SIG-M5 (cell line): ENCODE results near the gene WAC.
"Not testable (repeated sequence)": the region's sequence is repeated elsewhere in the genome, so short reads cannot be mapped to it uniquely, and the experiment has no call there.

Source experiments
- DNase-seq: peaks from one replicate; lab custom pipeline; 2025; lab: John Stamatoyannopoulos, UW

Gene WAC

GRCh38 chr10:28609636-28610035 is 76.7 kb downstream of the WAC start:
- DNase-seq: not testable (repeated sequence)

GRCh38 chr10:28612877-28613276 is 80.0 kb downstream of the WAC start:
- DNase-seq: no peak

GRCh38 chr10:28616514-28616913 is 83.6 kb downstream of the WAC start:
- DNase-seq: no peak

GRCh38 chr10:28619455-28619854 is 86.5 kb downstream of the WAC start:
- no peak for DNase-seq

GRCh38 chr10:28620251-28620650 is 87.3 kb downstream of the WAC start:
- no peak for DNase-seq

GRCh38 chr10:28623483-28623882 is 90.6 kb downstream of the WAC start:
- no peak for DNase-seq

GRCh38 chr10:28624351-28624750 is 91.4 kb downstream of the WAC start:
- DNase-seq: no peak

- no peak for DNase-seq
Observed at GRCh38 chr10:28627102-28627501, 94.2 kb downstream of the WAC start.

- DNase-seq: no peak
Observed at GRCh38 chr10:28628184-28628893, 95.4 kb downstream of the WAC start.

- DNase-seq: no peak
Observed at GRCh38 chr10:28631896-28632583, 99.1 kb downstream of the WAC start.

- DNase-seq: no peak
Observed at GRCh38 chr10:28632584-28632945, 99.6 kb downstream of the WAC start.

- DNase-seq: no peak
Observed at GRCh38 chr10:28633750-28634149, 100.8 kb downstream of the WAC start.

- no peak for DNase-seq
Observed at GRCh38 chr10:28637346-28637745, 104.4 kb downstream of the WAC start.

- no peak for DNase-seq
Observed at GRCh38 chr10:28638392-28638791, 105.5 kb downstream of the WAC start.

- DNase-seq: no peak
Observed at GRCh38 chr10:28640551-28640950, 107.6 kb downstream of the WAC start.

GRCh38 chr10:28644647-28645046 is 111.7 kb downstream of the WAC start:
- no peak for DNase-seq

GRCh38 chr10:28652106-28652505 is 119.2 kb downstream of the WAC start:
- DNase-seq: no peak

GRCh38 chr10:28652703-28653102 is 119.8 kb downstream of the WAC start:
- DNase-seq: no peak

GRCh38 chr10:28658824-28659223 is 125.9 kb downstream of the WAC start:
- DNase-seq: not testable (repeated sequence)

- DNase-seq: no peak
Observed at GRCh38 chr10:28661035-28661434, 128.1 kb downstream of the WAC start.

- DNase-seq: no peak
Observed at GRCh38 chr10:28663576-28664368, 130.9 kb downstream of the WAC start.

- DNase-seq: no peak
Observed at GRCh38 chr10:28664369-28664740, 131.4 kb downstream of the WAC start.
